MM.1S (cell line): Measurements from ENCODE around the gene PELO.

Experiments
- DNase-seq: peaks from one replicate; pipeline ENCODE4 v3.0.0-alpha.2; 2015
- H2AFZ ChIP-seq: fragments of 300-600 bp; sonication (generic); 2 replicates; pipeline ENCODE4 v1.6.0; 2016; ENCODE audit warnings: antibody characterized with exemption, low read length
- H3F3A ChIP-seq: fragments of 300-600 bp; sonication (generic); 2 replicates; pipeline ENCODE4 v1.6.1; 2016; ENCODE audit warnings: mild to moderate bottlenecking, antibody characterized with exemption, low read length, moderate library complexity, mixed read lengths; ENCODE audit not compliant: insufficient read depth
- H3K27ac ChIP-seq: fragments of 300-600 bp; sonication (generic); 2 replicates; pipeline ENCODE4 v1.5.1; 2016; ENCODE audit warnings: mild to moderate bottlenecking, low read length
- H3K27me3 ChIP-seq: fragments of 300-600 bp; sonication (generic); replicated peaks from 2 replicates; pipeline ENCODE4 v1.6.0; 2016; ENCODE audit warnings: low read length; ENCODE audit not compliant: insufficient read depth
- H3K36me3 ChIP-seq: fragments of 300-600 bp; sonication (generic); replicated peaks from 2 replicates; pipeline ENCODE4 v1.6.1; 2016; ENCODE audit warnings: mild to moderate bottlenecking, low read length, mixed read lengths; ENCODE audit not compliant: insufficient read depth
- H3K4me1 ChIP-seq: fragments of 300-600 bp; sonication (generic); 2 replicates; pipeline ENCODE4 v1.6.1; 2016; ENCODE audit warnings: low read length, mixed read lengths
- H3K4me2 ChIP-seq: fragments of 300-600 bp; sonication (generic); 2 replicates; pipeline ENCODE4 v1.6.0; 2016; ENCODE audit warnings: low read depth, low read length
- H3K4me3 ChIP-seq: fragments of 300-600 bp; sonication (generic); 2 replicates; pipeline ENCODE4 v1.5.1; 2016; ENCODE audit warnings: low read length, mixed read lengths
- H3K79me2 ChIP-seq: fragments of 300-600 bp; sonication (generic); 2 replicates; pipeline ENCODE4 v1.6.1; 2016; ENCODE audit warnings: mixed run types, low read length, mixed read lengths
- H3K9ac ChIP-seq: fragments of 300-600 bp; sonication (generic); 2 replicates; pipeline ENCODE4 v1.6.1; 2016; ENCODE audit warnings: low read length, mixed read lengths
- H3K9me2 ChIP-seq: fragments of 300-600 bp; sonication (generic); replicated peaks from 2 replicates; pipeline ENCODE4 v1.6.1; 2016; ENCODE audit warnings: mild to moderate bottlenecking, low read length, mixed read lengths; ENCODE audit not compliant: insufficient read depth
- H3K9me3 ChIP-seq: fragments of 300-600 bp; sonication (generic); replicated peaks from 2 replicates; pipeline ENCODE4 v1.6.1; 2016; ENCODE audit warnings: mild to moderate bottlenecking, low read length, mixed read lengths; ENCODE audit not compliant: insufficient read depth
- H4K20me1 ChIP-seq: fragments of 300-600 bp; sonication (generic); 2 replicates; pipeline ENCODE4 v1.6.1; 2016; ENCODE audit warnings: mild to moderate bottlenecking, low read length, moderate library complexity, mixed read lengths; ENCODE audit not compliant: insufficient read depth
- CTCF ChIP-seq: fragments of 300-600 bp; sonication (generic); IDR thresholded peaks from 2 replicates; pipeline ENCODE4 v1.5.1; 2016; ENCODE audit warnings: antibody characterized with exemption, low read length, mixed read lengths
- EZH2 ChIP-seq: fragments of 300-600 bp; sonication (generic); optimal IDR thresholded peaks from 2 replicates; pipeline ENCODE3; 2017; ENCODE audit warnings: low read depth, mild to moderate bottlenecking, antibody characterized with exemption, low read length, mixed read lengths
- EZH2phosphoT487 ChIP-seq: fragments of 300-600 bp; sonication (generic); IDR thresholded peaks from 2 replicates; pipeline ENCODE4 v1.6.1; 2018; ENCODE audit warnings: antibody characterized with exemption, low read length

Gene PELO

GRCh38 chr5:52811067-52811749 lies 23.5 kb downstream of the PELO start:
- no peak overlapping the region for H3K27ac ChIP-seq
- no peaks in the 10 kb centered on the region for H3K9me3 ChIP-seq
- no peaks in the 10 kb centered on the region for H4K20me1 ChIP-seq
- H3K79me2 ChIP-seq: no peaks in the 10 kb centered on the region
- TF ChIP-seq EZH2phosphoT487 (no peak), CTCF (no peak), EZH2 (no peak)
- no peak overlapping the region for H3K4me2 ChIP-seq
- H3K9me2 ChIP-seq: no peaks in the 10 kb centered on the region
- DNase-seq: no peak
- H3K27me3 ChIP-seq: no peaks in the 10 kb centered on the region
- H2AFZ ChIP-seq: no peak overlapping the region
- H3K4me3 ChIP-seq: no peak overlapping the region
- H3K36me3 ChIP-seq: no peaks in the 10 kb centered on the region
- H3K4me1 ChIP-seq: no peaks in the 10 kb centered on the region
- H3K9ac ChIP-seq: no peak overlapping the region
- no peaks in the 10 kb centered on the region for H3F3A ChIP-seq

- no peaks in the 10 kb centered on the region for H3K9me3 ChIP-seq
- no peaks in the 10 kb centered on the region for H3K27me3 ChIP-seq
- H3F3A ChIP-seq: no peaks in the 10 kb centered on the region
- H3K27ac ChIP-seq: no peak overlapping the region
- no peaks in the 10 kb centered on the region for H4K20me1 ChIP-seq
- no peaks in the 10 kb centered on the region for H3K36me3 ChIP-seq
- H3K4me1 ChIP-seq: no peaks in the 10 kb centered on the region
- DNase-seq: no peak
- H3K9ac ChIP-seq: no peak overlapping the region
- no peaks in the 10 kb centered on the region for H3K79me2 ChIP-seq
- no peak overlapping the region for H3K4me2 ChIP-seq
- no peak overlapping the region for H2AFZ ChIP-seq
- TF ChIP-seq CTCF (no peak), EZH2phosphoT487 (no peak), EZH2 (no peak)
- H3K9me2 ChIP-seq: no peaks in the 10 kb centered on the region
- H3K4me3 ChIP-seq: no peak overlapping the region
Observed at GRCh38 chr5:52814352-52815148, 26.8 kb downstream of the PELO start.

- no peak overlapping the region for H3K27ac ChIP-seq
- no peaks in the 10 kb centered on the region for H3K9me3 ChIP-seq
- TF ChIP-seq CTCF (no peak), EZH2phosphoT487 (no peak)
- no peak overlapping the region for H2AFZ ChIP-seq
- H3K9me2 ChIP-seq: no peaks in the 10 kb centered on the region
- H3K9ac ChIP-seq: no peak overlapping the region
- H3K79me2 ChIP-seq: no peaks in the 10 kb centered on the region
- H3K4me2 ChIP-seq: no peak overlapping the region
- H3K27me3 ChIP-seq: no peaks in the 10 kb centered on the region
- no peaks in the 10 kb centered on the region for H3F3A ChIP-seq
- no peaks in the 10 kb centered on the region for H3K36me3 ChIP-seq
- H3K4me3 ChIP-seq: no peak overlapping the region
- no peak for DNase-seq
- H4K20me1 ChIP-seq: no peaks in the 10 kb centered on the region
- H3K4me1 ChIP-seq: no peaks in the 10 kb centered on the region
Observed at GRCh38 chr5:52817818-52818217, 30.1 kb downstream of the PELO start.
